Measurements from ENCODE around the gene IL10RB. TPM values are rescaled to one million over a fixed set of nuclear protein-coding genes. Genes with fewer than 3 reads are reported as not detected.

The IL10RB gene
- total RNA-seq, 1 experiment from 2014 or later = 3.1 TPM

- H4K8ac ChIP-seq (replicated peaks; ENCODE audit: insufficient read length, low read depth, low read length) = no peak overlapping the region
- H3T11ph ChIP-seq (ENCODE audit: low read length) = no peak overlapping the region
- 100% methylated on average over 1 of the region's 4 CpGs for WGBS (ENCODE audit: extremely low coverage, insufficient read length, low lambda C conversion rate)
- DNase-seq = no peak
- H3K4me1 ChIP-seq (ENCODE audit: insufficient read depth, low read length) = no peaks in the 10 kb centered on the region
- no peak overlapping the region for H3K27ac ChIP-seq (ENCODE audit: insufficient read length, low read depth, low read length)
- Mint-ChIP-seq H3K9me3 (peaks cover 0 to 2% of the 10 kb centered on the region in 2 experiments; a peak in 1 of 5 replicates), H3K4me3 (no peak overlapping the region), H3K27ac (no peak overlapping the region), H3K36me3 (ENCODE audit: insufficient read depth in 1 of 3, low read depth in 3 of 3) (no peaks in the 10 kb centered on the region), H3K27me3 (ENCODE audit: low read depth) (peaks cover 6% of the 10 kb centered on the region), H3K4me1 (no peaks in the 10 kb centered on the region)
- no peak overlapping the region for H2AK5ac ChIP-seq (ENCODE audit: insufficient read length, low read length)
- H2BK12ac ChIP-seq (ENCODE audit: insufficient read length, low read depth, low read length) = no peak overlapping the region
- no peaks in the 10 kb centered on the region for H4K20me1 ChIP-seq (ENCODE audit: control insufficient read depth, insufficient read depth, insufficient read length)
- no peak overlapping the region for H4K91ac ChIP-seq (ENCODE audit: insufficient read length, low read depth, low read length)
- H3K4me2 ChIP-seq (ENCODE audit: insufficient read depth, insufficient read length, low read length) = no peak overlapping the region
- H3K9me3 ChIP-seq (ENCODE audit: control insufficient read depth, low read depth, low read length) = no peaks in the 10 kb centered on the region
- H3K18ac ChIP-seq (ENCODE audit: insufficient read length, low read depth, low read length) = no peak overlapping the region
- H3K56ac ChIP-seq (ENCODE audit: insufficient read length, low read depth, low read length) = no peak overlapping the region
- H2BK15ac ChIP-seq (ENCODE audit: low read depth, low read length) = no peak overlapping the region
- no peak overlapping the region for H3K23ac ChIP-seq (ENCODE audit: insufficient read length, low read depth, low read length)
- H3K27me3 ChIP-seq (ENCODE audit: insufficient read depth, low read length) = no peaks in the 10 kb centered on the region
- H3K14ac ChIP-seq (ENCODE audit: insufficient read depth, low read length) = no peak overlapping the region
- no peak overlapping the region for H4K5ac ChIP-seq (ENCODE audit: insufficient read length, low read depth, low read length)
- H2AFZ ChIP-seq (ENCODE audit: low read length) = no peak overlapping the region
- H3K79me1 ChIP-seq (ENCODE audit: insufficient read depth, low read depth, low read length, poor library complexity, severe bottlenecking) = no peaks in the 10 kb centered on the region
- H2BK5ac ChIP-seq (ENCODE audit: insufficient read length, low read length) = no peak overlapping the region
- no peak overlapping the region for H2BK20ac ChIP-seq (ENCODE audit: low read depth, low read length, poor library complexity, severe bottlenecking)
- no peak overlapping the region for H3K9ac ChIP-seq (ENCODE audit: extremely low read depth, insufficient read length, low read length)
- no peak for TF ChIP-seq CTCF (conservative IDR thresholded peaks at IDR 0.05)
- H3K79me2 ChIP-seq (ENCODE audit: insufficient read depth, low read length) = no peaks in the 10 kb centered on the region
- no peak overlapping the region for H2BK120ac ChIP-seq (ENCODE audit: low read depth, low read length, poor library complexity, severe bottlenecking)
- H3K23me2 ChIP-seq (ENCODE audit: insufficient read length, low read depth, low read length, poor library complexity, severe bottlenecking) = no peaks in the 10 kb centered on the region
- H3K4ac ChIP-seq (ENCODE audit: low read depth, low read length) = no peak overlapping the region
These were observed 47.4 kb downstream of the IL10RB start for GRCh38 chr21:33313611-33314010.

Measured in H9 (cell line).